ENCODE measurements around the gene SNX4. TPM values are rescaled to one million over a fixed set of nuclear protein-coding genes. Genes with fewer than 3 reads are reported as not detected.
"Not testable (repeated sequence)": the region's sequence is repeated elsewhere in the genome, so short reads cannot be mapped to it uniquely, and the experiment has no call there.

The SNX4 gene
- total RNA-seq, 5 donors from 2014 or later (not counting 1 experiment from before 2014, with no cell fraction given) = 17.6 to 23.5 (median 19.4) TPM

DNA sequence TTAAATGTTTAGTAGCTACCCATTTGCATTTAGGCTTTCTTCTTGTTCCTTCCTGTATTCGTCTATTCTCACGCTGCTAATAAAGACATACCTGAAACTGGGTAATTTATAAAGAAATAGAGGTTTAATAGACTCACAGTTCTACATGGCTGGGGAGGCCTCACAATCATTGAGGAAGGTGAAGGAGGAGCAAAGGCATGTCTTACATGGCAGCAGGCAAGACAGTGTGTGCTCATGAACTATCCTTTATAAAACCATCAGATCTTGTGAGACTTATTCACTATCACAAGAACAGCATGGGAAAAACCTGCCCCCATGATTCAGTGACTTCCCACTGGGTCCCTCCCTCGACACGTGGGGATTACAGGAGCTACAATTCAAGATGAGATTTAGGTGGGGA lies 114.5 kb downstream of the SNX4 start:
- CTCF ChIA-PET; POLR2A ChIA-PET; H3K4me1 ChIP-seq (ENCODE audit: control insufficient read depth in 1 of 2, extremely low read depth in 1 of 2, insufficient read depth in 2 of 2, low read length in 2 of 2); H3K27ac Mint-ChIP-seq; DNase-seq; H3K36me3 Mint-ChIP-seq; H3K9me3 ChIP-seq; H3K4me3 Mint-ChIP-seq; H3K36me3 ChIP-seq (ENCODE audit: control insufficient read depth in 2 of 2, extremely low read depth in 1 of 2, insufficient read depth in 1 of 2, low read length in 1 of 2); H3K4me3 ChIP-seq (ENCODE audit: control insufficient read depth in 1 of 2, extremely low read depth in 1 of 2, low read length in 1 of 2); H3K27ac ChIP-seq (ENCODE audit: low read length); H3K27me3 ChIP-seq (replicated peaks in 1 of 2; ENCODE audit: control insufficient read depth in 2 of 2, extremely low read depth in 1 of 2, insufficient read depth in 2 of 2, low read length in 1 of 2); ATAC-seq (replicated peaks in 1 of 4); H3K4me1 Mint-ChIP-seq: not testable (repeated sequence)
- Mint-ChIP-seq H3K27me3 (peaks cover 0 to 25% of the 10 kb centered on the region in 2 donors), H3K9me3 (peaks cover 5 to 13% (median 5%) of the 10 kb centered on the region in 3 donors)
- WGBS (ENCODE audit: insufficient coverage) = no CpG with 5 or more reads among the region's 4 CpGs

DNA sequence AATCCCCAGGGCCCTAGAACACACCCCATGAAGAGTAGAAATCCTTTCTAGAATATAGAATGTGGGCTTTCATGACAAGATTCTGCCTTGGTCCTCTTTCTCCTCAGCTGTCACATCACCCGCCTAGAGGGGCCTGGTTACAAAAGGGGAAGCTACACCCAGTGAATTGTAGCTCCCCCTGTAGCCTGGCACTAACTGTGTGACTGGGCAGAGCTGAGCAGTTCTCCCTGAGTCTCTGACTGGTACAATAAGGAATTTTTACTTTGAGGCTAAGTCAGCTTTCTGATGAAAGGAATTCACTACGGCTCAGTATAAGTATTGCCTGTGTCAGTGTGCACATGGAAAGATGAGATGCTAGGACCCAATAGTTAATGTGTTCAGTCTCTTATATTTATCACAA lies 116.2 kb downstream of the SNX4 start:
- Mint-ChIP-seq H3K4me3 (no peak overlapping the region), H3K27me3 (peaks cover 0 to 15% of the 10 kb centered on the region in 2 donors), H3K36me3 (no peaks in the 10 kb centered on the region), H3K9me3 (peaks cover 5 to 13% (median 5%) of the 10 kb centered on the region in 3 donors), H3K4me1 (no peaks in the 10 kb centered on the region), H3K27ac (no peak overlapping the region)
- Histone ChIP-seq H3K27ac (ENCODE audit: low read length) (no peak overlapping the region), H3K36me3 (ENCODE audit: control insufficient read depth in 2 of 2, extremely low read depth in 1 of 2, insufficient read depth in 1 of 2, low read length in 1 of 2) (no peaks in the 10 kb centered on the region), H3K9me3 (no peaks in the 10 kb centered on the region), H3K27me3 (replicated peaks in 1 of 2; ENCODE audit: control insufficient read depth in 2 of 2, extremely low read depth in 1 of 2, insufficient read depth in 2 of 2, low read length in 1 of 2) (peaks cover 0 to 5% of the 10 kb centered on the region in 2 experiments), H3K4me1 (ENCODE audit: control insufficient read depth in 1 of 2, extremely low read depth in 1 of 2, insufficient read depth in 2 of 2, low read length in 2 of 2) (no peaks in the 10 kb centered on the region), H3K4me3 (ENCODE audit: control insufficient read depth in 1 of 2, extremely low read depth in 1 of 2, low read length in 1 of 2) (no peak overlapping the region)
- DNase-seq = no peak
- CTCF ChIA-PET = no interaction called here
- POLR2A ChIA-PET = no interaction called here
- WGBS (ENCODE audit: insufficient coverage) = no CpG with 5 or more reads among the region's 2 CpGs
- ATAC-seq (replicated peaks in 1 of 4) = no peak

DNA sequence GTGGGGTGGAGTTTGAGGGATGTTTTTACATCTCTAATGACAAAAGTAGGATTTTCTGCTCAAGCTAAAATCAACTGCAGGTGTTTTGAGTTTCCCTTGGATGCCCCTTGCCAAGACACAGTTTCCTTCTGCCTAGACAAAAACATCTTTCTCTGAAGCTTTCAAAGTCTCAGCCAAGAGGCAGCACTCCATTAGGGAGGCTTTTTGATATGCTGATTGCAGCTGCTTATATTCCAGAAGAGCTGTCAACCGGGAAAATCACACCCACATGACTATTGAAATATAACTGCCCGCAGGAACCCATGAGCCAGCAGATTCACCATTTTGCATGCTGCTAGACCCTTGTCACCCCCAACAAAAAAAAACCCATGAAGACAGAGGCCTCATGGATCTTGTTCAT lies 117.4 kb downstream of the SNX4 start:
- Histone ChIP-seq H3K9me3 (no peaks in the 10 kb centered on the region), H3K36me3 (ENCODE audit: control insufficient read depth in 2 of 2, extremely low read depth in 1 of 2, insufficient read depth in 1 of 2, low read length in 1 of 2) (no peaks in the 10 kb centered on the region), H3K27me3 (replicated peaks in 1 of 2; ENCODE audit: control insufficient read depth in 2 of 2, extremely low read depth in 1 of 2, insufficient read depth in 2 of 2, low read length in 1 of 2) (peaks cover 0 to 5% of the 10 kb centered on the region in 2 experiments), H3K27ac (ENCODE audit: low read length) (no peak overlapping the region), H3K4me3 (ENCODE audit: control insufficient read depth in 1 of 2, extremely low read depth in 1 of 2, low read length in 1 of 2) (no peak overlapping the region), H3K4me1 (ENCODE audit: control insufficient read depth in 1 of 2, extremely low read depth in 1 of 2, insufficient read depth in 2 of 2, low read length in 2 of 2) (no peaks in the 10 kb centered on the region)
- no peaks in the 10 kb centered on the region for H3K36me3 Mint-ChIP-seq
- ChIA-PET CTCF (interaction anchor here in 1 of 2 donors (0.7 kb wide), 1 partner anchor 116 kb away, joined by 3 read pairs; no protein-coding TSS in a partner anchor), POLR2A (no interaction called here)
- peaks cover 5 to 16% (median 5%) of the 10 kb centered on the region in 3 donors for H3K9me3 Mint-ChIP-seq
- H3K4me3 Mint-ChIP-seq = no peak overlapping the region
- peaks cover 3 to 19% of the 10 kb centered on the region in 2 donors for H3K27me3 Mint-ChIP-seq
- ATAC-seq (replicated peaks in 1 of 4) (no peak), DNase-seq (no peak)
- H3K4me1 Mint-ChIP-seq = no peaks in the 10 kb centered on the region
- WGBS (ENCODE audit: insufficient coverage) = no CpG with 5 or more reads among the region's 2 CpGs
- H3K27ac Mint-ChIP-seq = no peak overlapping the region

DNA sequence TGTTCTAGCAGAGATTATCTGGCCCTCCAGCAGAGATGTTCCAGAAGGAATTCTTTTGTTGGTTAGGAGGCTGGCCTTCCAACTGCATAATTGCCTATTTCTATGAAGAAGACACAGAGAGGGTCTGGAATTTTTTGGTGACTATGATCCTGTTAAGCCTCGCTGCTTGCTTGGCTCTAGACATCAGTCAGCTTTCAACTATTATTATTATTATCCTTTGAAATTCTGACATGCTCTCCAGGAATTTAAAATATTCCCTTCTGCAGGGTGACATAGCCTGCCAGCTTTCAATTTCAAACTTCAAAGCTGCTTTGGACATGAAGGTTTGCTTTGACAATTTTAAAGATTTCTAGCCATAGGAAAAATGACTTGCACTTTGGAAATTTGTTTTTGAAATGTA lies 118.6 kb downstream of the SNX4 start:
- Histone ChIP-seq H3K36me3 (ENCODE audit: control insufficient read depth in 2 of 2, extremely low read depth in 1 of 2, insufficient read depth in 1 of 2, low read length in 1 of 2) (no peaks in the 10 kb centered on the region), H3K4me3 (ENCODE audit: control insufficient read depth in 1 of 2, extremely low read depth in 1 of 2, low read length in 1 of 2) (no peak overlapping the region), H3K27me3 (replicated peaks in 1 of 2; ENCODE audit: control insufficient read depth in 2 of 2, extremely low read depth in 1 of 2, insufficient read depth in 2 of 2, low read length in 1 of 2) (peaks cover 0 to 5% of the 10 kb centered on the region in 2 experiments), H3K27ac (ENCODE audit: low read length) (no peak overlapping the region), H3K4me1 (ENCODE audit: control insufficient read depth in 1 of 2, extremely low read depth in 1 of 2, insufficient read depth in 2 of 2, low read length in 2 of 2) (no peaks in the 10 kb centered on the region), H3K9me3 (no peaks in the 10 kb centered on the region)
- CTCF ChIA-PET = interaction anchor here in 1 of 2 donors (0.7 kb wide), 1 partner anchor 25 kb away, joined by 3 read pairs; no protein-coding TSS in a partner anchor
- no peak overlapping the region for H3K27ac Mint-ChIP-seq
- no peak for DNase-seq
- peaks cover 5 to 16% (median 5%) of the 10 kb centered on the region in 3 donors for H3K9me3 Mint-ChIP-seq
- no peaks in the 10 kb centered on the region for H3K4me1 Mint-ChIP-seq
- POLR2A ChIA-PET = no interaction called here
- H3K4me3 Mint-ChIP-seq = no peak overlapping the region
- H3K36me3 Mint-ChIP-seq = no peaks in the 10 kb centered on the region
- peaks cover 10 to 20% of the 10 kb centered on the region in 2 donors for H3K27me3 Mint-ChIP-seq
- no CpG with 5 or more reads among the region's 1 CpG for WGBS (ENCODE audit: insufficient coverage)
- no peak for ATAC-seq (replicated peaks in 1 of 4)

DNA sequence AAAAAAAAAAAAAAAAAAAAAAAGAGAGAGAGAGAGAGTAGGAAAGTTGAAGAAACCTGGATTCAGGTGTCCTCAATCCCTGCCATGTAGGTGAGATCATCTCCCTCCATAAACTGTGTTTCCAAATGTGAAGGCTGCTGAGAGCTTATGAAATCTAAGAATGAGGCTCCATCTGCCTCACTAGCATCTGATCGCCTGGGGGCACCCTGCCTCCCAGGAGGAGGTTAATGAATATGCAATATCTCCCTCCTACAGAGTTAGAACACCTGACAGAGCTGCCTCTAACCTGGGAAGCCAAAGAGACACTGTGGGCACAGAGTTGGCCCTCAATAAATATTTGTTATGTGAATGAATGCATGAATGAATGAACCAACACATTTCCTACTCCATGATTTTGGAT lies 121.0 kb downstream of the SNX4 start:
- Mint-ChIP-seq H3K4me1 (no peaks in the 10 kb centered on the region), H3K36me3 (no peaks in the 10 kb centered on the region), H3K27me3 (peaks cover 20 to 21% of the 10 kb centered on the region in 2 donors), H3K9me3 (peaks cover 0 to 4% (median 0%) of the 10 kb centered on the region in 3 donors), H3K4me3 (no peak overlapping the region), H3K27ac (no peak overlapping the region)
- CTCF ChIA-PET = interaction anchor here in 1 of 2 donors (0.6 kb wide), 1 partner anchor 636 kb away, joined by 3 read pairs; no protein-coding TSS in a partner anchor
- Histone ChIP-seq H3K27me3 (replicated peaks in 1 of 2; ENCODE audit: control insufficient read depth in 2 of 2, extremely low read depth in 1 of 2, insufficient read depth in 2 of 2, low read length in 1 of 2) (peaks cover 0 to 5% of the 10 kb centered on the region in 2 experiments), H3K27ac (ENCODE audit: low read length) (no peak overlapping the region), H3K9me3 (no peaks in the 10 kb centered on the region), H3K4me3 (ENCODE audit: control insufficient read depth in 1 of 2, extremely low read depth in 1 of 2, low read length in 1 of 2) (no peak overlapping the region), H3K36me3 (ENCODE audit: control insufficient read depth in 2 of 2, extremely low read depth in 1 of 2, insufficient read depth in 1 of 2, low read length in 1 of 2) (no peaks in the 10 kb centered on the region), H3K4me1 (ENCODE audit: control insufficient read depth in 1 of 2, extremely low read depth in 1 of 2, insufficient read depth in 2 of 2, low read length in 2 of 2) (no peaks in the 10 kb centered on the region)
- POLR2A ChIA-PET = interaction anchor here (0.5 kb wide), 2 partner anchors 40 to 302 kb away, joined by 3 to 11 read pairs; no protein-coding TSS in a partner anchor
- ATAC-seq (replicated peaks in 1 of 4) (no peak), DNase-seq (no peak)
- no CpG with 5 or more reads among the region's 1 CpG for WGBS (ENCODE audit: insufficient coverage)

Other genes with a start within 250 kb of the SNX4 start
- gene ZNF148, start 144.9 kb downstream of the SNX4 start, total RNA-seq = 10 to 100 TPM; 46.5 to 50.6 (median 50.4) TPM
- 10 to 100 TPM in 4 of 5 donors, 1 to 10 TPM in 1; 9.5 to 12.5 (median 11.1) TPM for gene OSBPL11, start 75.3 kb upstream of the SNX4 start, total RNA-seq

Data from T-cell (primary cell).